D721Med (cell line): Measurements from ENCODE around the gene BSND.

Source experiments
- DNase-seq: peaks from one replicate; pipeline ENCODE4 v3.0.0; 2011; ENCODE audit warnings: low spot score; ENCODE audit not compliant: insufficient read length
- FAIRE-seq: peaks from 2 replicates; lab custom pipeline; 2011; peaks lifted over from hg19 to GRCh38; lab: Jason Lieb, UNC
- TF ChIP-seq, protein P1 (sequence below): IDR thresholded peaks from 2 replicates; pipeline ENCODE4 v1.5.1; 2012; ENCODE audit warnings: mild to moderate bottlenecking, control low read depth; ENCODE audit not compliant: insufficient read depth; ENCODE audit errors: missing control alignments

BSND gene

DNA sequence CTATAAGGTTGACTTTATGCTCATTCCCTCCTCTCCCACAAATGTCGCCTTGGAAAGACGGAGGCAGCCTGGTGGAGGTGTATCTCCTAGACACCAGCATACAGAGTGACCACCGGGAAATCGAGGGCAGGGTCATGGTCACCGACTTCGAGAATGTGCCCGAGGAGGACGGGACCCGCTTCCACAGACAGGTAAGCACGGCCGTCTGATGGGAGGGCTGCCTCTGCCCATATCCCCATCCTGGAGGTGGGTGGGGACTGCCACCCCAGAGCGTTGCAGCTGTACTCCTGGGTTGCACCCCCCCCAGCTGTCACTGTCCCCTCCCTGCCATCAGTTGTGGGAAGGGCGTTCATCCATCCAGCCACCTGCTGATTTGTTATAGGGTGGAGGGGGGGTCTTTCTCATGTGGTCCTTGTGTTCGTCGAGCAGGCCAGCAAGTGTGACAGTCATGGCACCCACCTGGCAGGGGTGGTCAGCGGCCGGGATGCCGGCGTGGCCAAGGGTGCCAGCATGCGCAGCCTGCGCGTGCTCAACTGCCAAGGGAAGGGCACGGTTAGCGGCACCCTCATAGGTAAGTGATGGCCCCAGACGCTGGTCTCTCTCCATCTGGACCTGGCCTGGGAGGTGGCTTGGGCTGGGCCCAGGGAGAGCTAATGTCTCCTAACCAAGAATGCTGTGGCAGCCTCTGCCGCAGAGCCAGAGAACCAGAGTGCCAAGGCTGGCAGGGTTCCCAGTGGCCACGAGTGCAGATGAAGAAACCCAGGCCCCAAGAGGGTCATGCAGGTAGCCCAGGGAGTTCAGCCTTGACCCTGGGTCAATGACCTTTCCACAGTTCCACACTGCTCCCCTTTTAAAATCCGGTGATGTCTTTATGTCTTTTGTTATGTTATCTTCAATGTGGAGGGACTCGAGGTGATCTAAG is 53.7 kb downstream of the BSND start:
- no peak for FAIRE-seq
- TF ChIP-seq, protein P1, sequence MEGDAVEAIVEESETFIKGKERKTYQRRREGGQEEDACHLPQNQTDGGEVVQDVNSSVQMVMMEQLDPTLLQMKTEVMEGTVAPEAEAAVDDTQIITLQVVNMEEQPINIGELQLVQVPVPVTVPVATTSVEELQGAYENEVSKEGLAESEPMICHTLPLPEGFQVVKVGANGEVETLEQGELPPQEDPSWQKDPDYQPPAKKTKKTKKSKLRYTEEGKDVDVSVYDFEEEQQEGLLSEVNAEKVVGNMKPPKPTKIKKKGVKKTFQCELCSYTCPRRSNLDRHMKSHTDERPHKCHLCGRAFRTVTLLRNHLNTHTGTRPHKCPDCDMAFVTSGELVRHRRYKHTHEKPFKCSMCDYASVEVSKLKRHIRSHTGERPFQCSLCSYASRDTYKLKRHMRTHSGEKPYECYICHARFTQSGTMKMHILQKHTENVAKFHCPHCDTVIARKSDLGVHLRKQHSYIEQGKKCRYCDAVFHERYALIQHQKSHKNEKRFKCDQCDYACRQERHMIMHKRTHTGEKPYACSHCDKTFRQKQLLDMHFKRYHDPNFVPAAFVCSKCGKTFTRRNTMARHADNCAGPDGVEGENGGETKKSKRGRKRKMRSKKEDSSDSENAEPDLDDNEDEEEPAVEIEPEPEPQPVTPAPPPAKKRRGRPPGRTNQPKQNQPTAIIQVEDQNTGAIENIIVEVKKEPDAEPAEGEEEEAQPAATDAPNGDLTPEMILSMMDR: no peak
- no peak for DNase-seq

DNA sequence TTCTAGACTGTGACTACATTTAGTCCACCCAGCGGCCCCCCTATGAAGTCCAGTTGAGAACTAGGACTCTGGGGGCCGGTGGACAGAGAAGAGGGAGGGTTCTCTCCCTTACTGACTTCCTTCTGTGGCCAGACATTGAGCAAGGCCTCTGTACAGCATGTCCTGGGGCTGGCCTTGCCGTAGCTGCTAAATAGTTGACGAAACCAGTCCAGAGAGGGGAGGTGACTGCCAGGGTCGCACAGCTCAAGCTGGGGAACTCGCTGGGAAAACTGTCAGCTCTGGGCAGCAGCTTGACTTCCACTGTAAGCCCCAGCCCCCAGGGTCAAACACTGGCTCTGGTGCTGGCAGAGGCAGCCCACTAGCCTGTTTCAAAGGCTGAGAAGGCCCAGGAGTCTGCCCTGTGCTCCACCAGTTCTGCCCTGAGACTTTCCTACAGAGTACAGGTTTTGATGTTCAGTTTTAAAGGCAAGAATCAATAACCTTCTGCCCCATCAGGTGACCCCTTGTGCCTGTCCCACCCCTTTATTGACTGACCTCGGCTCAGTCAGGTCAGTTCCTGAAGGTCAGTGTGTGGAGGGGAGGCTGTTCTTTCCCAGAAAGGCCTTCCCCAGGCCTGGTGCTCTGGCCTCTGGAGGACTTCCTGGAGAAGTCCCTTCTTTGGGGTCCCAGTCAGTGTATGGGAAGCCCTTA is 54.7 kb downstream of the BSND start:
- no peak for FAIRE-seq
- TF ChIP-seq, protein P1: no peak
- DNase-seq: no peak

DNA sequence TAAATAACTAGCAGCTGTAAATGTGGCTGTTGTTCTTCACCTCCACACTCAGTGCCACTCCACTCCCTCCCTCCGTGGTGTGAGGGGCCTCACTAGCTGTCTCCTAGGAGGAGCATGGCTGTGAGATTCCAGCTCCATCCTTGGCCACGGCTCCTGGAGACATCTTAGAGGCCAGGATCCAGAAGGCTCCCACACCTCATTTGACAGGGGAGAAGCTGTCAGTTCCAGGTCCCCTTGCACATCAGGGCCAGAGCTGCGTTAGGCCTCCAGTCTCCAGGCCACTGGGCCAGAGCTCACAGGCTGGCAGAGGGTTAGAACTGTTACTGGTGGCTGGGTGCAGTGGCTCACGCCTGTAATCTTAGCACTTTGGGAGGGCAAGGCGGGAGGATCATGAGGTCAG is 55.7 kb downstream of the BSND start:
- TF ChIP-seq, protein P1: no peak
- DNase-seq: no peak
- no peak for FAIRE-seq

DNA sequence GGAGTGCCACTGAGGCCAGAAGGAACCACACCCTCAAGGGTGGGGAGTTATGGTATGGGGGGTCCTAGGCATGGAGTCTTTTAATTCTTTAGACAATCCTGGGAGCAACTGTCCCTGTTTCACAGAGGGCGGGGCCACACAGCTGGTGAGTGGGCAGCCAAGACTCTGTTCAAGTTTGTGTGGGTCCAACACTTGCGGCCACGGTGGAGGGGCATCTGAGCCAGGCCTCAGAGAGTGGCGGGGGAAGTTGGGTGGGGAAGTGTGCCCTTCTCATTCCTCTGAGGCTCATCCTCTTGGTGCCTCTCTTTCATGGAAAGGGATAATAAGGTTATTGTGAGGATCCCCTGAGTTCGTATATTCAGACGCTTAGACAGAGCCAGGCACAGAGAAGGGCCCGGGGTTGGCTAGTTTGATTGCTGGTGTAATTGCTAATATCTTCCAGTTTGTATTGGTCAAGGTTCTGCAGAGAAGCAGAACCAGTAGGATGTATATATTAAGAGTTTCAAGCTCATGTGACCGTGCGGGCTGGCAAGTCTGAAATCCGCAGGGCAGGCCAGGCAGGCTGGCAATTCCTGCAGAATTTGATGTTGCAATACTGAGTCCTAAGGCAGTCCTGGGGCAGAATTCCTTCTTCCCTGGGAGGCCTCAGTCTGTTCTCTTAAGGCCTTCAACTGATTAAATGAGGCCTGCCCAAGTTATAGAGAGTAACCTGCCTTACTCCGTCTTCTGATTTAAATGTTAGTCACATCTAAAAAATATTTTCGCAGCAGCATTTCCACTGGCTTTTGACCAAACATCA is 56.5 kb downstream of the BSND start:
- peak; percentile 2 for DNase-seq
- TF ChIP-seq, protein P1: no peak
- no peak for FAIRE-seq

DNA sequence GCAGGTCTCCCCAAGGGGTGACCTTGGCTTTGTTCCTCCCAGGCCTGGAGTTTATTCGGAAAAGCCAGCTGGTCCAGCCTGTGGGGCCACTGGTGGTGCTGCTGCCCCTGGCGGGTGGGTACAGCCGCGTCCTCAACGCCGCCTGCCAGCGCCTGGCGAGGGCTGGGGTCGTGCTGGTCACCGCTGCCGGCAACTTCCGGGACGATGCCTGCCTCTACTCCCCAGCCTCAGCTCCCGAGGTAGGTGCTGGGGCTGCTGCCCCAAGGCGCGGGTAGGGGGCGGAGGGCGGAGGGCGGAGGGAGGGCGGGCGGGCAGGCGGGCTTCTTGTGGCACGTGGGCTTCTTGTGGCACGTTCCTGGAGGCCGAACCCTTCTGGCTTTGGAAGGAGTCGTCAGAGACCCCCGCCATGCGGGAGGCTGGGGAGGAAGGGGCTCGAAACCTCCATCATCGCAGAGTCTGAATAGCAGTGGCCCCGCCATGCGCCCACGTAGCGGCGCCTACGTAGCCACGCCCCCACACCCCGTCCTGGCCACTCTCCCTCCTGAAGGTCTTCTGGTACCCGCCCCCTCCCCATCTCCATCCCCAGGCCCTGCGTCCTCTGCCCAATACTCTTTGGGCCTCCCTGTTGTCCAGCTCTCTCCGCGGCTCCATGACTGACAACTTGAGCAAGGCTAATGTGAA is 57.4 kb downstream of the BSND start:
- no peak for DNase-seq
- FAIRE-seq: no peak
- TF ChIP-seq, protein P1: no peak

DNA sequence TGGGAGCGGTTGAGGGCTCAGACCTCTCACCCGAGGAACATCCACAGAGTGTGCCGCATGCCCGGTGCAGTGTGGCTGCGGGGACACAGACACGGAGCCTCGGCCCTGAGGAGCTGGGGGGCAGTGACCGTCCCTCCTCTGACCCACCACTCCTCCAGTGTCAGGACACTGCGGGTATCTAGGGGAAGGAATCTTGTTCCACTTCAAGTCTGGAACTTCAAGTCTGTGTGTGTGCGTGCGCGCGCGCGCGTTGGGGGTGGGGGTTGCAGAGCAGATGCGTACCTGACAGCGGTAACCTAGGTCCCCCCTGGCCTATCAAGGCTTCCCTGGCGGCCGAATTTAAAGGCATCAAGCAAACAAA is 57.9 kb downstream of the BSND start:
- TF ChIP-seq, protein P1: no peak
- DNase-seq: no peak
- no peak for FAIRE-seq
